HG03175 (cell line): ENCODE results near the gene ERP44.

Experiments
- ATAC-seq: cut with Tn5 transposase; IDR thresholded peaks from one replicate; pipeline ENCODE4 v1.9.1; 2021; ENCODE audit warnings: mild to moderate bottlenecking, moderate library complexity; ENCODE audit not compliant: unreplicated experiment

Gene ERP44

DNA sequence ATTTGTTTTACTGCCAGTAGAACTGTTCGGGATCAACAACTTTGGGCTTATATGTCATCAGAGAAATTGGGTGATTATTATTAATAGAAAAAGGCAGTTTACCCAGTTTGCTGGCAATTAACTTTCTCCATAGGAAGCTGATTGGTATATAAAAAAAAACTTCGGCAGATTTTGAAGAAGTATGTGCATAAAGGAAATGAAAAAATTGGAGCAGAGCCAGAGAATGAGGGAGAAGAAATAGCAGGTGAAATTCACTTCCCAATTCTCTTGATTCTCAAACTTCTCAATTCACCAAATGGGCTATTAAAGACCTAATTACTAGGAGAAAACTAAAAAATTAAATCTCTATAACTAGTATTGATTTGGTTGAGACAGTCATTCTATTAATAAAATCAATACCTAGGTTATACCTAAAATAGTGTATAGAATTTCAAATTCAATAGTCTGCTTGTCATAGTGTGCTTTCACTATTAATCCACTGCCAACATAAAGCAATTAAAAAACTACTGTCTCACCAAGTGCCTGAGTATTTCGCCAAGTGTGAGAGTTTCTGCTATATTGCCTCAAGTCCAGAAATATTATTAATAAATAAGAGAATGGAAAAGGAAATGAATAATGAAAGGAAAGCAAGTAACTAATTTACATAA, 144.8 kb downstream of the ERP44 start:
- no peak for ATAC-seq

- no peak for ATAC-seq
These were observed 149.9 kb downstream of the ERP44 start for GRCh38 chr9:99948896-99949295.

DNA sequence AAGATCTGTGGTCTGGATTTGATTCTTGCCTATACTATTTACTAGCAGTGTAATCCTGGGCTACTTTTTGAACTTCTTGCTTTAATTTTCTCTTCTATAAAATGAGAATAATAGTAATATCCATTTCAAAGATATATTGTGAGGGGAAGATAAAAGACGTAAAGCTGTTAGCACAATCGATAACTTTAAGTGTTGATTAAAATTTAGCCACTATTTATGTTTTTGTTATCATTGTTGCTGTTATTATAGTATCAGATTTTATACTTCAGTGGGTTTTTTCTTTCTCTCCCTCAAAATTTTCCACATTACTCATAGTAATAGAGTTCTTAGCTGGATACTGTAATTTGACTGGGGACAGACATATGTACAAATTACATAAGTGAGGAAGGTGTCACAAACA, 150.3 kb downstream of the ERP44 start:
- no peak for ATAC-seq

GRCh38 chr9:99947395-99947794, 151.4 kb downstream of the ERP44 start:
- no peak for ATAC-seq

- no peak for ATAC-seq
These were observed 161.7 kb downstream of the ERP44 start for GRCh38 chr9:99936947-99937587.

DNA sequence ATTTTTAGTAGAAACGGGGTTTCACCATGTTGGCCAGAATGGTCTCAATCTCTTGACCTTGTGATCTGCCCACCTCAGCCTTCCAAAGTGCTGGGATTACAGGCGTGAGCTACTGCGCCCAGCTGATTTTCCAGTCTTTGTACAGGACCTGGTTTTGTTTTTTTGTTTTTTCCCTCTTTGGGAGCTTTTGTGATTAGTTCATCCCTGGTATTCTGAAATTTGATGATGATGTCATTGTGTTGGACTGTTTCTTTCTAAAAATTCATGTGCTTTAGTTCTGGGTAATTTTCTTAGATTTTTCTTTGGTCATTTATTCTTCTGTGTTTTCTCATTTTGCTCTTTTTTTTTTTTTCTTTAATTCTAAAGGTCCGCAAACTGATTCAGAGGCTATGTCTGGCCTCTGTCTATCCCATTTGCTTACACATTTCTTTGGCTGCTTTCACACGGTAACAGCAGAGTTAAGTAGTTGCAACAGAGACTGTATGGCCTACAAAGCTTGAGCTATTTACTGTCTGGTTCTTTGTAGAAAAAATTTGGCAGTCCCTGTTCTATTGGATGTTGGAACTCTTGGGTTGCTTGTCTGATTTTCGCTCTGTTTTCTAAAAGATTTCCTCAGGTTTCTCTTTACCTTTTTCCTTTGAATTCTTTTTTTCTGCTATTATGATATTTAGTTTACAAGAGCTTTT, 167.5 kb downstream of the ERP44 start:
- no peak for ATAC-seq

DNA sequence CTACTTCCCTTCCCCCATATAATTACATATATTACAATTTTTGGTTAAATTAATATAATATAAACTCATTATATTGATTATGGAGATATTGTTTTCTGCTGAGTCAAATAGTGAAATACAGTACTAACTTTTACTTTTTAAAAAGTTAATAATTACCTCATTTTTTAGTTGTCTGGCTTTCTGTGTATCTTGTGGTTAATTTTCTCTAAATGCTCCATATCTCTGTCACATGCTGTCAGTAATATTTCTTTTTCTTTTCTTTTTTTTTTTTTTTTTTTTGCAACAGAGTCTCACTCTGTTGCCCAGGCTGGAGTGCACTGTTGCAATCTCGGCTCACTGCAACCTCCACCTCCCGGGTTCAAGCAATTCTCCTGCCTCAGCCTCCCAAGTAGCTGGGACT, 169.1 kb downstream of the ERP44 start:
- ATAC-seq, result no peak
